ENCODE results near the gene TTBK1.

- TF ChIP-seq CTCF (IDR thresholded peaks at IDR 0.05) (no peak), POLR2A (IDR thresholded peaks at IDR 0.05) (no peak)
Measured at GRCh38 chr6:43298565-43299337, 55.5 kb downstream of the TTBK1 start.
